GM19452 (cell line): ENCODE results near the gene NAALADL2.

ENCODE experiments used
- ATAC-seq: cut with Tn5 transposase; IDR thresholded peaks from one replicate; pipeline ENCODE4 v1.9.1; 2021; ENCODE audit not compliant: unreplicated experiment

NAALADL2 gene

DNA sequence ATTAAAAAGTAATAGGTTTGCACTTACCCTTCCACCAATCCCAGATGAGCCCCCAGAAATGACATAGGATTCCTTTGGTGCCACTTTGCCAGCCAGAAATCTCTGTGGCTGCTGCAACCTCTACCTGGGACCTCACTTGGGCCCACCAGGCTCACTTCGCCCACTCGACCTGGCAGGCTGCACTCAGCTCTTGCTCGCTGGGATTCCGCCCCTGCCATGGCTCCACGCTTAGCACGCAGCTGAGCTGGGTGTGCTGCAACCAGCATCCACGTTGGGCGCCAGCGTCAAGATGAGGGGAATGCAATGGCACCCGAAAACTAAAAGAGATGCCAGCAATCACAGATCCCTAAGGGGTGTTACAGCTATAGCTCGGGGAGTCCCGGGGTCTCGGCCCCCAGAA, 761.0 kb downstream of the NAALADL2 start:
- ATAC-seq = no peak

DNA sequence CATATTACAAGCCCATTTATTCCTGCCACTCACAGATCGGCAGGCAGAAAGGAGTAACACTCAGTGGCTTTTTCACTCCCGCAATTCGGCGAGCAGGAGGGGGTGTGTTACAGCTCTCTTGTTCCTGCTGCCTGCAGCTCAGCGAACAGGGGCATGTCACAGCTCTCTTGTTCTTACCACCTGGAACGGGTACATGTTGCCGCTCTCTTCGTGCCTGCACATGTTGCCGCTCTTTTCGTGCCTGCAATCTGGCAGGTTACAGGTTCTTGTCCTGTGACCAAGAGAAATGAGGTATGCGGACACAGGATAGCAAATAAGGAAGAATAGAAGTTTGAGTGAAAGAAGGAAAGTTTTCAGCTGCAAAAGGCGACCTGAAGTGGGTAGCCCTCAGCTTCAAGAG, 761.4 kb downstream of the NAALADL2 start:
- ATAC-seq = no peak

DNA sequence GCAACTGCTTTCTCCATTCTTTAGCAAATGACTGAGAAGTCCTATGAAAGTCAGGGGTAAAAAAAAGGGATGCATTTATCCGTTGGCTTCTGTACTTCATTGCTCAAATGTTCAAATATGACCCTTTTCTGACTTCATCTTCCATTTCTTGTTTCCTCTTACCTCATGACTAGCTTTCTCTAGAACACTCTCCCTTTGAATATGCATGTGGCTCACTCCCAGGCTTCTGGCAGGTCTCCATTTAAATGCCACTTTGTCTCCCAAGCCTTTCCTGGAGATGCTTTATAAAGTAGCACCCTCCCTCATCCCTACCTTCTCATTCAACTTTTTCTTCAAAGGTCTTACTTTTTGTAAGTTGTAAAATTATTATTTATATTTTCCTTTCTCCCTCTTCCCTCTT, 781.8 kb downstream of the NAALADL2 start:
- ATAC-seq = no peak

DNA sequence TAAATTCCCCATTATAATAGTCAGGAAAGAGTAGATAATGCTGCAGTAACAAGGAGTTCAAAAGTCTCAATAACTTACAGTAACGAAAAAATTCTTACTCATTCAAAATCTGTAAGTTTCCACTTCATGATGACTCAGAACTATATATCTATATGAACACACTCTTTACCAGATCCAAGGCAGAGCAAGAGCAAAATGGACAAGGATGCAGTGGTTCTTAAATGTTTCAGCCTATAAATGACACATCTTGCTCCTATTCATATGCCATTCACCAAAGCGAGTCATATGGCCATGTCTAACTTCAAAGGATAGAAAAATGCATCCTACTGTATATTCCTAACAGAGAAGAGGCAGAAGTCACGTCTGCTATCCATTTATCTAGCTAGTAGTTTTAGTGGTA, 787.7 kb downstream of the NAALADL2 start:
- ATAC-seq = no peak

DNA sequence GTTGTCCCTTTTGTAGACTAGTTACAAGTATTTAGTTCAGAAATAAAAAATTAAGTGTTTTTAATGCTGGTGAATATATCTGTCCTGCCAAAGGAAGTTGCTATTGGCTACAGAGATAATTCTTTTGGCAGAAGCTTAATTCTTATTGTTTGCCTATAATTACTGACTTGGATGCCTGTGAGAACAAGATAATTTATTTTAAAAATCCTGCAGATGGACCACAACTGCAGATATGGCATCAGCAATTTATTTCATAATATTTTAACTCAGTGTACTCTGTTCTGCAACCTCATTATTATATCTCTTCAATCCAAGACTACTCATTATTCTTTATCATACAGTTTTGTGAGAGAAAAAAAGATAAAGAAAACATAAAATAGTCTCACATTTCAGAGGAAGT, 789.8 kb downstream of the NAALADL2 start:
- ATAC-seq = no peak

DNA sequence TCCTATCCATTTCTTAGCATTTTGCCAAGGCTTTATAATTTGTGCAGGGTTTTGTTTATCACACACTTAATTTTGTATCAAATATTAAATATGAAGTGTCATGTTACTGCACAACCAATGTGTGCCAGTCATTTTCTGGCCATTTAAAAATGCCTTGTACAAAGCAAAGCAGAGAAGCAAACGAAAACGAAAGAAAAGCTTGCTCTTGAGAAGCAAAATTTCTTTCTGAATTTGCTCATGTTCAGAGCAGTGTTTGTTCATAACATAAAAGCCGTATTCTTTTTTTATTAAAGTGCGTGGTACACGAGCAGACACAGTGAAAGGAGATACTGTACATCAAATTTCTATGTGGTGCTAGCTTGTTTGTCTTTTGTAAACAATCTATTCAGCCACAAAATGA, 792.6 kb downstream of the NAALADL2 start:
- no peak for ATAC-seq

DNA sequence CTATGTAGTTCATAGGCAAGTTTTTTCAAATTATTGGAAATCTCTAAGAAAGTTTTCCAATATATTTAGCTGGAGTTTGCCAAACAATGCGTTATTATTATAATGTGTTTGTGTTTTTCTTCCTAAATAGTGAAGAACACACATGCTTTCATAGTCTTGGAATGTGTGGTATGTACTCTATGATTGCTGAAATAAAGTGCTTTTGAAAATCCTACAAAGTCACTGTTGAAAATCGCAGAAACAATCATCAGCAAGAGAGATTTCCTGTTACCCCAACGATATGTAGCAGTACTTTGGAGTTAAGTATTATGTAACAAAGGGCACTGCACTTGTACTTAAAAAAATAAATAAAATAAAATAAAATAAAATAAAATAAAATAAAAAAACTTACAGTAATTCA, 796.2 kb downstream of the NAALADL2 start:
- ATAC-seq = no peak

DNA sequence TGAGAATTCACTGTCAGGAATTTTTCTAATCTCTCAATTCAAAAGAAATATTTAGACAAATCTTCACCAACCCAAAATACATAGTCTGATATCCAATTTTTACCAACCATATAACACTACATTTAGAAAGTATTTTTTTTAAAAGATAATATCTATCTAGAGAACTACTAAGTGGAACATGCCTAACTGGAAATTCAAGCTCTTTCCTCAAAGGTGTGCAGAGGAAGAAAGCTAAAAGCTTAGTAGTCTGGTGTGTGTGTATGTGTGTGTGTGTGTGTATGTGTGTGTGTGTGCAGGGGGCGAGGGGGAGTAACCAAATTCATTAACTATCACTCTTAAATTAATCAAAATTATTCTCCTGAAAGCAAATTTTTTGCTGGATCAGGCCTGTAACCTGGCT, 797.3 kb downstream of the NAALADL2 start:
- no peak for ATAC-seq

DNA sequence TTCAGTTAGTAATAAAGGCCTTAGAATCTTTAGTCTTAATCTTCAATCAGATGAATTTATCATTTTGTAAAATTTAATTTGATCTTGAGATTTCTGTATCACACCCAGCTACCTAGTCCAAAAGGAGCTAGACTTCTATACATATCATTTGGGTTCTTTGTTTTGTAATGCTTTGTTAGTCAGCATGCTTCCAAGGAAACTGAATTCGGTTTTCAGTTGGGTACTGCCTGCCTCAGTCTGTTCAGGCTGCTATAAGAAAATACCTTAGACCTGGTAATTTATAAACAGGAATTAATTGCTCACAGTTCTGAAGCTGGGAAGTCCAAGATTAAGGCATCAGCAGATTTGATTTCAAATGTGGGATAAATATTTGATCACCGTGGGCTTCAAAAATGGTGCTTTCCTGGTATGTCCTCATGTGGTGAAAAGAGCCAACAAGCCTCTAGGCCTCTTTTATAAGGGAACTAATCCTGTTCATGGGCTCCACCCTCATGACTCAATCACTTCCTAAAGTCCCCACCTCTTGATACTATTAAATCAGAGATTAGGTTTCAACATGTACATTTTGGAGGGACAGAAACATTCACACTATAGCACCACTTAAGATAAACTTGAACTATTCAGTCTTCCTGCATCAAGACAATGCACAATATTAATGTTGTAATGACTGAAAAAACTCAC, 800.7 kb downstream of the NAALADL2 start:
- no peak for ATAC-seq

DNA sequence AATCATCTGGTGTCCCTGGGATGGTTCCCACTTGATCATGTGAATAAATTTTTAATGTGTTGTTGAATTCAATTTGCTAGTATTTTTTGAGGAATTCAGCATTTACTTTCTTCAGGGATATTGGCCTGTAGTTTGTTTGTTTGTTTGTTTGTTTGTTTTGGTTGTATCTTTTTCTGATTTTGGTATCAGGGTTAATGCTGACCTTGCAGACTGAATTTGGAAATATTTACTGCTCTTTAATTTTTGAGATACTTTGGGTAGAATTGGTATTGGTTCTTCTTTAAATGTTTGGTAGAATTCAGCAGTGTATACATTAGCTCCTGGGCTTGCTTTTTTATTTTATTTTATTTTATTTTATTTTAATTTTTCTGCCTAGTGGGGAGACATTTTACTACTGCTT, 803.7 kb downstream of the NAALADL2 start:
- no peak for ATAC-seq

DNA sequence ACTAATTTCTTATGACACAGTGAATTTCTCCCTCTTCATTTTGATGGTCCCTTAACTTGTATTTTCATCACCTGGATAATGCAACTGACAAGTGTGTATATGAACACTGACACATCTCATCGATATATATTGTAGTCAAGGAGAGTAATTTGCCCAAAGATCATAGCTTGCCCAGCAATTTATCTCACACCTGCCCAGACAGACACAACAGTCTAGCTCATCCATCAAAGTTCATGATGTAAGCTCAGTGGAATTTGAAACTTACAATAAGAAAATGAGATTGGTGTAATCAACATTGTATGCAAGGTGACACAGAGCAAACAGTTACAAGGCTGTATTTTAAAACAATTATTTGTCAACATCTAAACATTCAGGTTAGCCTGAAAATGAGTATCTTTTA, 805.8 kb downstream of the NAALADL2 start:
- ATAC-seq = no peak

DNA sequence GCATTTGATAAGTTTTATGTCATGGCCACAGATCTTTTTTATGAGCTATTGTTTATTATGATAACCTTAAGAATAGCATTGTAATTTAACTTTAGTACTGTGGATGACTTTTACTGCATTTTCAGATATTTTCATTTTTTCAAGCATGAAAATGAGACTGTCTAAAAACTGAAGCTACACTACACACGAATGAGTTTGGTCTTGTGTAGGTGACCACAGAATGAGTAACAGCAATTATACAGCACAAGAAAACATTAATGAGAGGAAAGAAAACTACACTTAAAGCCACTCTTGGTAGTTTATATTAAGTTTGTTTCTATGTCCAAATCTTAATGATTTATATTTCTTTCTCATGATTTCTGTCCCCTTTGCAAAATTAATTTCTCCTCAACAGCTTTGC, 809.2 kb downstream of the NAALADL2 start:
- ATAC-seq = no peak

DNA sequence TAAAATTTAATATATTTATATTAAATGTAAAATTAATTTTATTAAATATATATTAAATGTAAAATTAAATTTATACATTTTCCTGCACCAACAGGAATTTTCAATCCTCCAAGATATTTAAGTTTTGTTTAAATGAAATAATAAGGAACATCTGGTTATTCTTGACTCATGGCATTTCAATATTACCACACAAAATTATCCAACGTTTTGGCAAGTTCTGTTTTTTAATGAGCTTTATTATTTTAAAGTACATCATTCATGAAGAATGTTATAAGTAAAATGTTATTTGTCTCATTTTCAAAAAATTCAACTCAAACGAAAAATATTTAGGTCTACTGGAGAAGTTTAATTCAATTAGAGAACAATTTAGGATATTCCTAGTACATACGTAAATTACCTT, 811.4 kb downstream of the NAALADL2 start:
- no peak for ATAC-seq

DNA sequence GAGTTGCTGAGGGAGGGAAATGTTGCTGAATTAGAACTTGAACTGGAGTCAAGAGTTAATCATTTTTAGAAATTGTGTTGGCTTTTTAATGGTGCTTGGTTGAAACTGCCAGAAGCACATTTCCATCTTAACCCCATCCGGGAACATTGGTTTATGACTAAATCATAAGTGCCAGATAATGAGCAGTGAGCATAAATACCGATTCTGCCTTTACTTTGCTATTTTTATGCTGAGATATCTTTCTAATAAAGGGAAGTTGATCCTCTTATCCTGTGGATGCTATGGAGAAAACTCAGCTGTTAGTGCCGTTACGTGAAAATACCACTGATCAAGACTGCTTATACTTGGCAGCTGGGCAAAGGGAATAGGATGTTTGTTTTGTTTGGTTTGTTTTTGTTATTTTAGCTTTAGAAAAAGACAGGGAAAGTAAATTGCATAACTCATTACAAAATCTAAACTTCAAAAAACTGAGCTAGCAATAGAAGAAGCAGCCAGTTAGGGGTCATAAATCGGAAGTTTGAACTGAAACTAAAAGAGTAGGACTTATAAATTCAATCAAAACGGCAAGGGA, 813.1 kb downstream of the NAALADL2 start:
- no peak for ATAC-seq

DNA sequence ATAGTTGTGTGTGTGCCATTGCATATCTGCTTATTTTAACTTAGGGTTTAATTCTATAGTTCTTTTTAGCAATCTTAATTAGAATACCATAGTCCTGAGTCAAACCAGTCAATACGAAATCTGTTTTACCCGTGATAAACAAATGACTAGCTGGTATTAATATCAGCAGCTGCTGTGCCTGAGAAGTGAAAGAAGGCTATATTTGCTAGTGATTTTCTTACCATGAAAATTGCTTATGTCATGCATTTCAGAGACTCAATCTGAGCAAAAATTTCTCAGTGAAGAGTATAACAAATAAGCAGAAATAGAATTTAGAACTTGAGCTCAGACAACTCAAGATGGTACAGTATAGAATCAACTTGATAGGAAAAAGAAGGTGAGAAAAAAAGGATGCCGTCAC, 820.4 kb downstream of the NAALADL2 start:
- no peak for ATAC-seq

DNA sequence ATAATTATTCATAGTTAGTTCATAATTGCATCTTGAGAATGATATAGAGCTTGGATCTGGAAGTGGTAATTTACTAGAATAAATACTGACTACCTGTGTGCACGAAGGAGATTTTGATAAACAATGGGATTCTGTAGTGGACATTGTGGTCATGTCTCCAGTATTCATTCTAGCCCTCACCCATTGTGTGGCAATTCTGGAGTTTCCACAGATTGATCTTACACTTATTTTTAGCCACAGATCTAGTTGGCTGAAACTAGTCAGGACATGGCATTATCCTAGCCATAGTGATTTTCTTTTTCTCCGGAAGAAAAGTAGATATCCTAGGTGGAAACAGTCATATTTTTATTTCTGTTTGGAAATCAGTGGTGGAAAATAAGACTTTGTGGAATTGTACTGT, 833.1 kb downstream of the NAALADL2 start:
- no peak for ATAC-seq

DNA sequence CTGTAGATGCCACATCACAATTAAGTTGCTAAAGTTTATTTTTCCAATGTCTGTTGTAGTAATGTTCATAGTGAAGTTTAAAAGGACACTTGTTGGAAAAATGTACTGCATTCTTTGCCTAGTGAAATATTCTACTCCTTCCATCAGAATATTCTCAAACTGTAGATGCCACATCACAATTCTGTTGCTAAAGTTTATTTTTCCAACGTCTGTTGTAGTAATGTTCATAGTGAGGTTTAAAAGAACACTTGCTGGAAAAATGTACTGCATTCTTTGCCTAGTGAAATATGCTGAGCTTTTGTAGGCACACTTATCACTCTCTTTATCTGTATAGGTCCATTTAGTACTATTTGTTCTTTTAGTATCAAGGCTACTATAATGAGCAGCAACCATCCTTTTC, 836.1 kb downstream of the NAALADL2 start:
- ATAC-seq = no peak

DNA sequence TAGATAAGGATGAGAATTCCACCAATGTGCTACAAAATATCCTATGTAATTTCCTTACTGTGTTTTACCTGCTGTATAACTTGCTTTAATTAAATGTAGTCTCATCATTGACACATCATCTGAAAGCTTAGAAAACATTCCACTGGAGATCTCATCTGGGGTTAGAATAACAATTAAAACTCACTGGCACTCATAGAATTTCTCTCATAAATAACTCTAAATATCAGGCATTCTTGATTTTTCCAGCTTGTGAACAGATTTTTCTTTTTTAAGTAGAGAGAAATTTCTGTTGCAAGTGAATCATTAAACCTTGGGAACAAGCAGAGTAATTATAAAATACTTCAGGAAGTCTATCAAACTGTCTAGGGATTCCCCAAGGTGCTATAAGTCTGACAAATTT, 843.8 kb downstream of the NAALADL2 start:
- no peak for ATAC-seq

DNA sequence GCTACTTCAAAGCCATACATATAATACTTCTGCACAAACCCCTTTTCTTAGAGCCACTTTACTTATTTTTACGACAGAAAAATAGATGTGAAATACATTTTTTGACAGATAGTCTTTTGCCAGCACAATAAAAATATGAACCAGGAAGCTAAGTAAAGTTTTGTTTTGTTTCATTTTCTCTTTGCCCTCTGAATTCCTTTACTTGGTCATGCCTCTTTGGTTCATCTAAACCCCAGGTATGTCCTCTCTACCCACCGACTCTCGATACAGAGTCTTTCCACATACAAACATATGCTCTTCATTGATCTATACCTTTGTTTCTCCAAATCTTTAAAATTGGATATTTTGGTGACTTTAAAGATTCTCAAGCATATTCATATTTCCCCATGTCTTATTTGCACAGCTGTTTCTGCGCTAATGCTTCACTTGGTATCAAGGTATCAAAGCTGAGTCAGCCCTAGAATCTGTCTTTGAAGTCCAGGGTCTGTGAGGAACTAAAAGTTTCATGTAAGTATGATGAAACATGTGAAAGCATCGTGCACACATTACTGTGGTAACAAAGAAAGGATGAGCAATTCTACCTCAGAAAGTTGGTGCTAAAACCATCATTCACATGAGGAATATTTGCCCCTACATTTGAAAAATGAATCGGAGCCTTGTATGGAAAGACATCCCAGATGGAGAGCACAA, 845.4 kb downstream of the NAALADL2 start:
- ATAC-seq = no peak

DNA sequence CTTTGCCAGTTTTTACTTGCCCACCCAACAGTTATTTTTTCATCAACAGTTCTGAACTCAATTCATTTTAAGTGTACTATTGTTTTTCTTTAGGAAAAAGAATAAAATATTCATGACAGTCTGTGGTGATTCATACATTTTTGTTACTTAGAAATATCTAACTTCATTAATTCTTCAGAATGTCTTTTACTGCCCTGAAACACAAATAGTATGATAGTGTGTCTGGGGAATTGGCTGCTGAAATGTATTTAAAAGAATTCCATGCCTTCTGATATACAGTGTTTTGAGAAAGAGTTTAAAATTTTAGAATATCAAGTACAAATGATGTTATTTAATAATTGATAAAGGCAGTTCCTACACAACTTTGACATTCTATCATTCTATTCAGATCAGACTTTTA, 854.1 kb downstream of the NAALADL2 start:
- ATAC-seq = no peak

DNA sequence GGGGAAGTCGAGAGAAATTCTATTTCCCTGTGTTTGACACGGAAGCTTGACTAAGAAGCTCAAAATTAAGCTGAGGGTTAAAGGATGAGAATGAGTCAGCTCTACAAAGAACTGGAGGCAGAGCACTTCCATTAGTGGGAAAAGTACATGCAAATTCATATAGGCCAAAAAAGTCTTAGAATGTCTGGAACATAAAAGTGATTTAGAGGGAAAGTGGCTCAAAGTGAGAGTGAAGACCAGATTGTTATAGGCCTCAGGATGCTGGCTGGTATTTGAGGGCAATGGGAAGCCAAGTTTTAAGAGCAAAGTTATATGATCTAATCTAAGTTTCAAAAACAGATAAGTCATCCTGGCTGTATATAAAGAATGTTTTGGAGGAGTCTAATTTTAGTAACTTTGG, 857.3 kb downstream of the NAALADL2 start:
- ATAC-seq = no peak

DNA sequence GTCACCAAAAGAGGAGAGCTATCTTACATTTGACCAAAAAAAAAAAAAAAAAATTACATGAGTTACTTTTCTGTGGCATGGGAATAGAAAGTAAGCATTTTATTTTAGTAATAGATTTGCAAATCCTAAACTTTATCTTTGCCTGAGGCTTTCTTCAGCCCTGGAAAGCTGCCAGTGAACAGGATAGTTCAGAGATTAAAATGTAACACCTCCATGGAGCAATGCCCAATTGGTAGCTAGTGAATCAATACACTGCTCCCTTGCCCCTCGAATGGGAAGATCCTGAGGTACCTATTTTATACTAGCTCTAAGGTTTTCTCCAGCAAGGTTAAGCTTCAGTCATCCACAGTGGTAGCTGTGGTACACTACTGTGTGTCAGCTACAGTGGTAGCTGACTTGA, 867.1 kb downstream of the NAALADL2 start:
- ATAC-seq = no peak

DNA sequence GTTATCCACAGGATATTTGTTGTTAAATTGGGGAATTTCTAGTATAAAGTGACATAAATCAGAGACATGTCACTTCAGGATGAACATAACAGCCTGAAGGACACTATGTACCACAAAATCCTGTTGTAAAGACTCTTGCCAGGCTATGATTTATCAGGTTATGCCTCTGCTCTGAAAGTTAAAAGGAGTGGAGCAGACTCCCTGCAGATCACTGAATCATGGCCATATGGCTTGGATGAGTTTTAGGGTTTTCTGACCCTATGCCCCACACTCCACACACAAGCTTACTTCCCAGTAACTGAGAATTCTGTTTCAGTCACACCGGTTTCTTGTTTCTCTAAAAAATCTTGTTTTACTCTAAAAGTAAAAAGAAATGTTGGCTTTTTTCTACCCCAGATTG, 869.4 kb downstream of the NAALADL2 start:
- ATAC-seq = no peak
